ENCODE data around the gene CARNS1. TPM values are rescaled to one million over a fixed set of nuclear protein-coding genes. Genes with fewer than 3 reads are reported as not detected.

CARNS1 gene
- total RNA-seq, 2 experiments from 2014 or later, result 6.2 to 6.9 TPM

DNA sequence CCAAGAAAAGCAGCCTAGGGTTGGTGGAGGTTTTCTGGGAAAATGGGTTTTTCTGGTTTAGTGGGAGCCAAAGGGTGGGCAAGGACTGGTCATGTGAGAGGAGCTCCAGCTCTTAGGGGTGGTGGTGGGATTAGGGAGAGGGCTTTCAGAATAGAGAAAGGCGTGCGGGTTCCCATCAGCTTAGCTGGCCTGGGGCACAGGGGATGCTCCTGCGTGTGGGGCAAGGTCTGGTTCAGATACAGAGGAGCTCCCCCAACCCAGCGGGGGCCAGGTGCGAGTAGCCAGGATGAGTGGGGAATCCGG, 52.9 kb downstream of the CARNS1 start:
- H3K4me1 Mint-ChIP-seq (ENCODE audit: low read depth), result peaks cover 34% of the 10 kb centered on the region
- peaks cover 11% of the 10 kb centered on the region for H3K36me3 Mint-ChIP-seq (ENCODE audit: low read depth)
- peak overlapping the region; percentile 95 for H3K4me3 Mint-ChIP-seq
- H3K27me3 Mint-ChIP-seq, result no peaks in the 10 kb centered on the region
- peak overlapping the region; percentile 92 for H3K27ac Mint-ChIP-seq
- no peak for ATAC-seq
- no peaks in the 10 kb centered on the region for H3K9me3 Mint-ChIP-seq
- TF ChIP-seq, protein P1, sequence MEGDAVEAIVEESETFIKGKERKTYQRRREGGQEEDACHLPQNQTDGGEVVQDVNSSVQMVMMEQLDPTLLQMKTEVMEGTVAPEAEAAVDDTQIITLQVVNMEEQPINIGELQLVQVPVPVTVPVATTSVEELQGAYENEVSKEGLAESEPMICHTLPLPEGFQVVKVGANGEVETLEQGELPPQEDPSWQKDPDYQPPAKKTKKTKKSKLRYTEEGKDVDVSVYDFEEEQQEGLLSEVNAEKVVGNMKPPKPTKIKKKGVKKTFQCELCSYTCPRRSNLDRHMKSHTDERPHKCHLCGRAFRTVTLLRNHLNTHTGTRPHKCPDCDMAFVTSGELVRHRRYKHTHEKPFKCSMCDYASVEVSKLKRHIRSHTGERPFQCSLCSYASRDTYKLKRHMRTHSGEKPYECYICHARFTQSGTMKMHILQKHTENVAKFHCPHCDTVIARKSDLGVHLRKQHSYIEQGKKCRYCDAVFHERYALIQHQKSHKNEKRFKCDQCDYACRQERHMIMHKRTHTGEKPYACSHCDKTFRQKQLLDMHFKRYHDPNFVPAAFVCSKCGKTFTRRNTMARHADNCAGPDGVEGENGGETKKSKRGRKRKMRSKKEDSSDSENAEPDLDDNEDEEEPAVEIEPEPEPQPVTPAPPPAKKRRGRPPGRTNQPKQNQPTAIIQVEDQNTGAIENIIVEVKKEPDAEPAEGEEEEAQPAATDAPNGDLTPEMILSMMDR (IDR thresholded peaks at IDR 0.05), result no peak
- POLR2A ChIA-PET, result interaction anchor here (0.6 to 7.2 kb wide), 15 partner anchors 8 to 146 kb away, joined by 3 to 83 read pairs (median 4); partner anchors contain the start of genes AIP, CABP4, PPP1CA and PTPRCAP
- no peak for DNase-seq
- intact Hi-C loops (cut with micrococcal nuclease), result no loop called here
- CTCF ChIA-PET, result interaction anchor here (0.9 to 2.4 kb wide), 11 partner anchors 13 to 151 kb away, joined by 3 to 18 read pairs (median 4); partner anchors contain the start of genes CDK2AP2, PPP1CA, RAD9A and TBC1D10C

DNA sequence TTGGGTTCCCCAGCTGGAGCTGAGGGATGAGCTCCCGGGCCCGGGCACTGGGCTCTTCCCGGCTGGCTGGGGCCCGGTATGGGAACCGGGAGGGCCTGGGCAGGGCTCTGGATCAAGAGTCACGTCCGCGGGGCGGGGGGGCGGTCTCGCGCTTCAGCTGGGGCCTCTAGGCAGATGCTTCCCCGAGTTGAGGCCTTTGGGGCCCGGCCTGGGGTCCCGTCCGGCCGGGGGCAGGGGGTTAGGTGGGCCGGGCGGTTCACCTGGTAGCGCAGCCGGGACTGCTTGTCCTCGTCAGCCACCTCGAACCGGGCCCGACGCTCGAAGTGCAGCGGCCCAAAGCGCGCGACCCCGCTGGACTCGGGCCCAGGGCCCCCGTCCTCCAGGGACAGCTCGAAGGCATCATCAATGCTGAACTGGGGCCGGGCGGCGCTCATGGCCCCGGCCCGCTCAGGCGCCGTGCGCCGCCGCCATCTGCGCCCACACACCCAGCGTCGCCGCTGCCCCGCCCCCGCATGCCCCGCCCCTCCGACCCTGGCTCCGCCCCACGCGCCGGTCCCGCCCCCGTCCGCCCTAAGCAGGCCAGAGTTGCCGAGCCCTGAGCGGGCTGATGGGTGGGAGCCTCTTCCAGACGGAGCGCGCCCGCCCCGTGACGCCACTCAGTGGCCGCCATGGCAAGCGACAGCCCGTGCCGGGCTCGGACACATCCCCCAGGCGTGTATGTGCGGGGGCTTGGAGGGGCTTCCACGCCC, 53.5 kb downstream of the CARNS1 start, which contains the start of gene TMEM134:
TMEM134 (minus strand) TSS at position 493 of the 749 bp plus-strand sequence; CDS start at position 434, 59 bp downstream.
- no peaks in the 10 kb centered on the region for H3K27me3 Mint-ChIP-seq
- peaks cover 11% of the 10 kb centered on the region for H3K36me3 Mint-ChIP-seq (ENCODE audit: low read depth)
- ATAC-seq (peak; percentile 86), DNase-seq (peak; percentile 94)
- no peaks in the 10 kb centered on the region for H3K9me3 Mint-ChIP-seq
- peak within 1 kb of the TSS; percentile 95 for H3K4me3 Mint-ChIP-seq
- peaks cover 34% of the 10 kb centered on the region for H3K4me1 Mint-ChIP-seq (ENCODE audit: low read depth)
- intact Hi-C loops (cut with micrococcal nuclease), result no loop called here
- TF ChIP-seq, protein P1 (IDR thresholded peaks at IDR 0.05), result peak; percentile 28
- ChIA-PET POLR2A (interaction anchor here (0.6 to 7.2 kb wide), 16 partner anchors 7 to 145 kb away, joined by 3 to 83 read pairs (median 4); partner anchors contain the start of genes AIP, CABP4, PPP1CA and PTPRCAP), CTCF (interaction anchor here (0.7 to 2.4 kb wide), 13 partner anchors 8 to 123 kb away, joined by 3 to 18 read pairs (median 4); partner anchors contain the start of genes CDK2AP2, PPP1CA, PTPRCAP and RAD9A)
- peak within 1 kb of the TSS; percentile 92 for H3K27ac Mint-ChIP-seq

DNA sequence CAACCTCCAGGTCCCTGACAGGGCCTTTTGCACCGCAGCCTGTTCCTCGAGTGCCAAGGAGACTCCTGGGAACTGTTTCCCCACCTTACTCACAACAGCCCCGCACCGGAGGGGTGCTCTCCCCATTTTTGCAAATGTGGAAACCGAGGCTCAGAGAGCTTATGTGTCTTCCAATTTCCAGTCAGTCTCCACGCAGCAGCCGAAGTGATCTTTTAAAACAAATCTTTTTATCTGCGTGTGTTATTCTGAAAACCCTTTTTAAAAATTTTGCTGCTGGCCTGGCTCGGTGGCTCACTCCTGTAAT, 54.0 kb downstream of the CARNS1 start:
- POLR2A ChIA-PET, result interaction anchor here (1.0 to 7.2 kb wide), 6 partner anchors 12 to 49 kb away, joined by 4 to 83 read pairs (median 8); partner anchors contain the start of genes AIP and PTPRCAP
- CTCF ChIA-PET, result interaction anchor here (0.7 to 2.4 kb wide), 6 partner anchors 9 to 78 kb away, joined by 3 to 18 read pairs (median 4); partner anchors contain the start of genes CDK2AP2, PPP1CA, PTPRCAP and RAD9A
- Mint-ChIP-seq H3K9me3 (no peaks in the 10 kb centered on the region), H3K27me3 (no peaks in the 10 kb centered on the region), H3K4me3 (peak overlapping the region; percentile 95), H3K27ac (peak overlapping the region; percentile 87), H3K36me3 (ENCODE audit: low read depth) (peaks cover 11% of the 10 kb centered on the region), H3K4me1 (ENCODE audit: low read depth) (peaks cover 30% of the 10 kb centered on the region)
- TF ChIP-seq, protein P1 (IDR thresholded peaks at IDR 0.05), result no peak
- intact Hi-C loops (cut with micrococcal nuclease), result no loop called here
- no peak for DNase-seq
- no peak for ATAC-seq

DNA sequence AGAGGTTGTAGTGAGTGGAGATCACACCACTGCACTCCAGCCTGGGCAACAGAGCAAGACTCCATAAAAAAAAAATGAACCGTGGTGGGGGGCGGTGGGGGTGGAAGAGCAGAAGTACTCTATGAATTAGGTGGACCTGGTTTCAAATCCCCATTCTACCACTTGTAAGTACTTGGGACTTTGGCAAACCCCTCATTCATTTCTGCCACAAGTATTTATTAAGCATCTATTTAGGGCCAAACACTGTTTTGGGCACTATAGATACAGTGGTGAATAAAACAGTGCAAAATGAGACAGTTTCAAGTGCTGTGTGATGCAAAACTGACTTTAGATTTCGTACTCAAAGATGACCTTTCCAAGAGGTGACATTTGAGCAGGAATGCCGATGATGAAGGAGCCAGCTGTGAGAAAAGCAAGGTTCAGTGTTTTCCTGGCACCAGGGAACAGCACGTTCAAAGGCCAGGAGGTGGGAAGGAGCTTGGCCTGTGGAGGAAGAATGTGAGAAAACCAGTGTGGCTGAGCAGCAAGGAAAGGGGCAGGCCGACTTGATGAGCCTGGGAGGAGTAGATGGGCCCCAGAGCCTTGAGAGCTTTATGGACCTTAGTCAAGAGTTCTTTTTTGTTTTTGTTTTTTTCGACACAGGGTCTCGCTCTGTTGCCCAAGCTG, 55.0 kb downstream of the CARNS1 start:
- H3K27ac Mint-ChIP-seq, result peak overlapping the region; percentile 6
- H3K27me3 Mint-ChIP-seq, result no peaks in the 10 kb centered on the region
- H3K4me3 Mint-ChIP-seq, result peak overlapping the region; percentile 95

More for the DNA sequence above, 55.0 kb downstream of the CARNS1 start:
- ATAC-seq, result no peak
- TF ChIP-seq, protein P1 (IDR thresholded peaks at IDR 0.05), result no peak
- CTCF ChIA-PET, result interaction anchor here (0.7 to 1.5 kb wide), 5 partner anchors 10 to 89 kb away, joined by 3 read pairs; partner anchors contain the start of gene AIP
- Mint-ChIP-seq H3K36me3 (ENCODE audit: low read depth) (peaks cover 5% of the 10 kb centered on the region), H3K9me3 (no peaks in the 10 kb centered on the region), H3K4me1 (ENCODE audit: low read depth) (peaks cover 26% of the 10 kb centered on the region)
- POLR2A ChIA-PET, result interaction anchor here (1.6 to 7.2 kb wide), 2 partner anchors 11 to 16 kb away, joined by 7 to 81 read pairs; partner anchors contain the start of gene AIP
- intact Hi-C loops (cut with micrococcal nuclease), result no loop called here
- DNase-seq, result no peak

All from activated CD8-positive, alpha-beta T cell treated with anti-CD3 and anti-CD28 coated beads for 36 hours (primary cell).